GM19239 (cell line): Measurements from ENCODE around the gene MTMR3.
"Not testable (repeated sequence)": the region's sequence is repeated elsewhere in the genome, so short reads cannot be mapped to it uniquely, and the experiment has no call there.

Experiments used
- DNase-seq: peaks from one replicate; pipeline ENCODE4 v3.0.0; 2011; ENCODE audit warnings: low spot score; ENCODE audit not compliant: insufficient read length
- FAIRE-seq: peaks from 2 replicates; lab custom pipeline; 2011; peaks lifted over from hg19 to GRCh38; lab: Jason Lieb, UNC

MTMR3 gene

DNA sequence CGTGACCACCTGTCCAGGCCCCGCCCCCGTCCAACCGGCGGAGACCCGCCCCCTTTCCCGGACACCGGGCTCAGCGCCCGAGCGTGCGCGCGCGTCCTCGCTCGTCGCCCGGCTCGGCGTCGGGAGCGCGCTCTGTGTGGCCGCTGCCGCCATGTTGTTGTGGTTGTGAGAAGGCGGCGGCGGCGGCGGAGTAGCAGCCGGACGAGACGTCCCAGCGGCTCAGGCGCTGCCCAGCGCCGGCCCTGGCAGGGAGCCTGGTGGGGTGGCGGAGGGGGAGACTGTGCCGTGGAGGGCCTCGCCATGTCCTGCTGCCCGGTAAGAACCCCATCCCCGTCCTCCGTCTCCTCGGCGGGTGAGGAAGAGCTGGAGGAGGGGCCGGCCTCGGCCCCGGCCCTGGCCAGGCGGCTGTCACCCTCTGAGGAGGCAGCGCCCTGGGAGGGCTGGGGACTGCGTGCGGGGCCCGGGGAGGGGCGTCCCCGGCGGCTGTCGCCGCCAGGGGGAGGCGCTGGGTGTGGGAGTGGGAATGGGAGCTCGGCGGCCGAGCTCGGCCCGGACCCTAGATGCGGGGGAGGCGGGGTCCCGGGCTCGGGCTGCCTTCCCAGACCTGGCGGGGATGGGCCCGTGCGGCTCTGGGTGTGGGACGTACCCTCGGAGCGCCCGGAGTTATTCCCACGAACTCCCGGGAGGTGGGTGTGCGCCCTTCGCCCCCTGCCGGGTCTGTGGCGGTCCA, at the start of gene MTMR3:
Gene MTMR3, plus strand, starts transcription at position 130 of the 730 bp plus-strand sequence. CDS start 87,886 bp downstream, outside the sequence.
- DNase-seq, result peak; percentile 69
- FAIRE-seq, result peak; percentile 88

GRCh38 chr22:29833392-29833965, 49.5 kb upstream of the MTMR3 start:
- FAIRE-seq, result no peak
- DNase-seq, result no peak

DNA sequence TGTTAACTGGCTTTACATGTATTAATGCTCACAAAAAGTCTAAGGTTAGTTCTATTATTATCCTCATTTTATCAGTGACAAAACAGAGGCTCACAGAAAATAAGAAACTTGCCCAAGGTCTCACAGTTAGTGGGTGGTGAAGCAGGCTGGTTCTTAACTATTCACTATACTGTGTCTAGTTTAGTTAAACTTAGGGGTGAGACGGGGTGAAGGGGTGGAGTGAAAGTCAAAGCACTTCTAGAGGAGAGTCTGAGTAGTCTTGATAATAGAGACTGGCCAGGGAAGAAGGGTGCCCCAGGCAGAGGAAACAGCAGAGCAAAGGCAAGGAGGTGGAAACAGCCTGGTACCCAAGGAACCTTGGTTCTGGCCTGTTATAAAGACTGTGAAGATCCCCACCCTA, 48.9 kb upstream of the MTMR3 start:
- DNase-seq (no peak), FAIRE-seq (no peak)

GRCh38 chr22:29836791-29837370, 46.1 kb upstream of the MTMR3 start:
- FAIRE-seq, result not testable (repeated sequence)

DNA sequence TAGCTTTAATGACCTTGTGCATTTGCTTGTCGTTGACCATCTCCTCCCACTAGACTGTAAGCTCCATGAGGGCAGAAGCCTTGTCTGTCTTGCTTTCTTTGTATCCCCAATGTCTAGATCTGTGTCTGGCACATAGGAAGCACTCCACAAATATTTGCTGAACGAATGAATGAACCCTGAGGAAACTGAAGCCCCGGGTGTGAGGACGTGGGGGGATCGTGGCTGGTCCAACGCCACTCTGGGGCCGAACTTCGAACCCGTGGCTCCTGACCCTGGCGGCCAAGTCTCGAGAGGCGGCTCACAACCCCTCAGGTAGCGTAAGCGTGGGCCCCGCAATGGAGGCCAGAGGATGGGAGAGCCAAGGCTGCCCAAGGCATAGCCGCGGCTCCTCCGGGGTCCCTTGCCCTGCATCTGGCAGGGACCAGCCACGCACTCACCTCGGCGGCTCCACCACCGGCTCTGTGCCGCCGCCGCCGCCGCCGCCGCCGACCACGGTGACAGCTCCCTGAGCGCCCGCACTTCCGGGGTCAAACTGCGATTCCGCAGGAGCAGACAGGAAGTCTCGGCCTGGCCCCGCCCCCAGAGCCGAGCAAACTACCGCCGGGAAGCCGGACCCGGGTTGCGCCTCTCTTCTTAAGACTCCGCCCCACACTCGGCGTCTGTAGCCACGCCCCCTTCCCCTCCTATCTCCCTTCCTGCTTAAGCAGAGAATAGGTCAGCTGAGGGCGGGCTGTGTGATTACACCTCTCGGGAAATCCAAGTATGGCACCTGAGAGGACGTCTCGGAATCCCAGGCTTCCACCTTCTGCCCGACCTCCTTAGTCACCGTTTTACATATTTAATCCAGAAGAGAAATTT, 45.0 kb upstream of the MTMR3 start, which contains the start of gene ASCC2:
Gene ASCC2, minus strand, starts transcription at position 534 of the 858 bp plus-strand sequence. CDS start 5,949 bp downstream, outside the sequence.
- peak; percentile 80 for FAIRE-seq
- peak; percentile 94 for DNase-seq

More at GRCh38 chr22:29836791-29837370, 46.1 kb upstream of the MTMR3 start:
- DNase-seq, result not testable (repeated sequence)

GRCh38 chr22:29838599-29838956, 44.4 kb upstream of the MTMR3 start:
- no peak for DNase-seq
- no peak for FAIRE-seq

DNA sequence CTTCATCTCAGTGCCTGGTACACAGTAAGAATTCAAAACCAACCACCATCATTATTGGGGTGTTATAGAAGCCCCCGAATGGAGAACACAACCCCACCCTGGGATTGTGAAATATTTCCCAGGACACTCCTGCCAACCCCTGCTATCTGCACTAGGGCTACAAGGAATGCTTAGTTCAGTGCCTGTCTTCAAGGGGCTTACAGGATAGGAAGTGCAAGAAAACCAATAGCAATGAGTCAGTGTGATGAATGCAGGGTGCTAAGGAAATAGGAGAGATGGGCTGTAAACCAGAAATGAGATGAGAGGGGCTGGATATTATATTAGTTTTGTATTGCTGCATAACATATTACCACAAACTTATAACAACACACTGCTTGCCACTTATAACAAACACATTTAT, 43.9 kb upstream of the MTMR3 start:
- no peak for FAIRE-seq

DNA sequence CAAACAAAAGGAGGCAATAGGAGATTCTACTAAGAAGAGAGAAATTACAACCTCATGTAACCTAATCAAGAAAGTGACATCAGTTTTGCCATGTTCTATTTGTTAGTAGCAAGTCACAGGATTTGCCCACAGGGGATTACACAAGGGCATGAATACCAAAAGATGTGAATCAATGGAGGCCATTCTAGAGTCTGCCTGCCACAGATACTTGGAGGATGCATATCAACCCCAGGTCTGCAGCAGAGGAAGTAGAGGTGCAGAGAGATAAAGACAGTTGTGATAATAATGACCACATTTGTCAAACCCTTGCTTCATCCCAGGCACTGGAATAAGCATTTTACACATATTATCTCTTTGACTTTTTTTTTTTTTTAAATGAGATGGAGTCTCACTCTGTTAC, 42.5 kb upstream of the MTMR3 start:
- DNase-seq, result no peak
- no peak for FAIRE-seq

More for the DNA sequence above, 43.9 kb upstream of the MTMR3 start:
- no peak for DNase-seq

- DNase-seq (no peak), FAIRE-seq (no peak)
Measured at GRCh38 chr22:29842172-29842571, 40.8 kb upstream of the MTMR3 start.

DNA sequence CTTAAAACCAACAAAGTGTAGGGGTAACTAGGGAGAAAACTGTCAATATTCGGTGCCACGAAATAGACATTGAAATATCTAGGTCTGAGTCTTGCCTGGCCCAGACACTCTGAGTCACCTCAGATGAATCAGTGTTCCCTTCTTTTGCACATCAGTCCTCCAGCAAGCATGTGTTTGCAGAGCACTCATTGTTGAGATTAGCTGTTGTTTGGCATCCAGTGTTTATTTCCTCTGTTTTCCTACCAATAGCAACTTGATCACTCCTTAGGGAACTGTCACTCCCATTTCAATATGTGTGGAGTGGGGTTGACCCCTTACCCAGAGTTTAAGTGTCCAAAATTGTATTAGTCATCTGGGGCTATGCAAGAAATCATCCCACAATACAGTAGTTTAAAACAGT, 40.2 kb upstream of the MTMR3 start:
- no peak for DNase-seq
- no peak for FAIRE-seq

DNA sequence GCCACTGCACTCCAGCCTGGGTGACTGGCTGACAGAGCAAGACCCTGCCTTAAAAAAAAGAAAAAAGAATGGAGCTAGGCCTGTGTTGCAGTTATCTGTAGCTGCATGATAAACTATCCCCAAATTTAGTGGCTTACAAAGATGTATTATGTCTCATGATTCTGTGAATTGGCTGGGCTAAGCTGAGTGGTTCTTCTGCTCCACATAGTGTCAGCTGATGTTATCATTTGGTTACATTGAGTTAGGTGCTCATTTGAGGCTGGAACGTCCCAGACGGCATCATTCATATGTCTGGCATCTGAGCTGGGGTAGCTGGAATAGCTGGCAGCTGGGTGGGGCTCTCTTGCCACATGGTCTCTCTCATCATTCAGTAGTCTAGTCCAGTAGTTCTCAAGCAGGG, 36.7 kb upstream of the MTMR3 start:
- no peak for DNase-seq
- no peak for FAIRE-seq

DNA sequence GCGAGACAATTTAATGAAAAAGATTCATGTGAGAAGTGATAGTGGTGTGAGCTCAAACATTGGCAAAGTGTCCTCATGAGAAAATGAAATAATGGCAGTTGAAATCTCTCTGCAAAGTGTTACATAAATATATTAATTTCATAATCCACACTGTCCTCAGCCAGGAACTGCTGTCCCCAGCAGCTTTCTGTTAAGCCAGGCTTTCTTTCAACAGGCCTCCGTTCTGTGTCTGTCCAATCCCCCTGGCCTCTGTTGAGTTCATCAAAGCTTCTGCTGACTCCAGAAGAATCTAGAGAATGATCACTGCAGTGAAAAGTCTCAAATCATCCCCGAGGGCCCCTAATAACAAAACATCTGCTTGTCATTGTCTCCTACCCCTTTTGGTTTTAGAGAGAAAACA, 34.9 kb upstream of the MTMR3 start:
- DNase-seq (no peak), FAIRE-seq (no peak)

DNA sequence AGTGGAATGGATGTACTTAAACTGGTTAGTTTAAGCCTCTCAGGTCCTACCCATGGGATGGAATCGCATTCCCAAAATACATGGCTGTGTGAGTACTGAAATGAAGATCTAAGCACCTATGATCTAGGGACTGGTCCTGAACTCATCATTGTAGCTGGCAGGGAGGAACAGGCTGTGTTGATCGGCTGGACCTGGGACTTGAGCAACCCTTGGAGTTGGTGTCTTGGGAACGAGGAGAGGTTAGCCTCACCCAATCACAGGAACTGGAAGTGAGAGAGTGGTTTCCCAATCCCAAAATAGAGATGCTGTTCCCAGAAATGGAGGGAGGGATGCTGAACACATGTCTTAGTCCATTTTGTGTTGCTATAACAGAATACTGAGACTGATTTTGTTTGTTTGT, 28.5 kb upstream of the MTMR3 start:
- DNase-seq, result no peak
- FAIRE-seq, result no peak

- FAIRE-seq, result no peak
- no peak for DNase-seq
Measured at GRCh38 chr22:29855611-29856181, 27.3 kb upstream of the MTMR3 start.

- DNase-seq, result no peak
- no peak for FAIRE-seq
Measured at GRCh38 chr22:29856496-29856895, 26.5 kb upstream of the MTMR3 start.

DNA sequence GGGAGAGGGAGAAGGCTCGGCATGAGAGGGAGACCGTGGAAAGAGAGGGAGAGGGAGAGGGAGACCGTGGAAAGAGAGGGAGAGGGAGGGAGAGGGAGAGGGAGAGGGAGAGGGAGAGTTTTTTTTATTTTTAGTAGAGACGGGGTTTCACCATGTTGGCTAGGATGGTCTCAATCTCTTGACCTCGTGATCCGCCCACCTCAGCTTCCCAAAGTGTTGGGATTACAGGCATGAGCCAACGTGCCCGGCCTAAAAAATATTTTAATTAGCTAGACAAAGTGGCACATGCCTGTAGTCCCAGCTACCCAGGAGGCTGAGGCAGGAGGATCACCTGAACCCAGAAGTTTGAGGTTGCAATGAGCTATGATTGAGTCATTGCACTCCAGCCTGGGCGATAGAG, 23.9 kb upstream of the MTMR3 start:
- not testable (repeated sequence) for DNase-seq, FAIRE-seq

- no peak for FAIRE-seq
- no peak for DNase-seq
Measured at GRCh38 chr22:29860006-29860766, 22.8 kb upstream of the MTMR3 start.

GRCh38 chr22:29861672-29862297, 21.2 kb upstream of the MTMR3 start:
- FAIRE-seq (no peak), DNase-seq (no peak)

- FAIRE-seq, DNase-seq: not testable (repeated sequence)
Measured at GRCh38 chr22:29865572-29865971, 17.4 kb upstream of the MTMR3 start.
